NCI-H82 treated with DMSO at 0.1 percent for 48 hours (cell line): ENCODE data around the gene GALE.
"Not testable (repeated sequence)": the region's sequence is repeated elsewhere in the genome, so short reads cannot be mapped to it uniquely, and the experiment has no call there.

ENCODE experiments used
- DNase-seq: peaks from one replicate; lab custom pipeline; 2025; ENCODE audit not compliant: unreplicated experiment; lab: John Stamatoyannopoulos, UW

GALE gene

DNA sequence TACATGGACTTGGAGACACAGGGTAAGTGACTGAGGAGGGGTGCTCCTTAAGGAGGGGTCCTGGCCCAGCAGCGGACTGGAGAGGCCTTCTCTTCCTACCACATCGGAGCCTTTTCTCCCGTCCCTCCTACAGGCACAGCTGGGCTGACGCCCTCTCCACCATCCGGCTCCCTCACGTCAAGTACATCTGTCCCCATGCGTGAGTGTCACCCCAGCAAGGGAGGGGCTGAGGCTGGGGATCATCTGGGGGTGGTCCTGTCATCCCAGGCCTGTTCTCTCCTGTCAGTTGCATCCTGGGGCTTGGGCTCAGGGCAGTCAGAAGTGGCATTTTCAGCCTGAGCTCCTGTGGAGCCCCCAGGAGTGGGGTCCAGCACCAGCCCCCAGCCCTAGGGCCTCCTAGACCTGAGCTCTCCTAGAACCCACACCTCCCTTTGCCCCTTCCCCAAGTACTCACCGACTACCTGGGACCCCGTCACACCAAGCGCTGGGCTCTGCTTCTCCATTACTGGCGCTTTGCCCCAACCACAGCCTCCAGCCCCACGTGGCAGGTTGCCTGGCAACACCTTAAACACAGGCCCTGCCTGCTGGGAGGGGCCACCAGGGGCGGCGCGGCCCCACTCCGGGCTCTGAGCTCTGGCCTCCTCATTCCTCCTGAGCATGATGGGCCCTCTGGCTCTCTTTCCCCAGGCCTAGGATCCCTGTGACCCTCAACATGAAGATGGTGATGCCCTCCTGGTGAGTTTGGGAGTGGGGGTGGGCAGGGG is 7.4 kb downstream of the GALE start:
- DNase-seq = no peak

DNA sequence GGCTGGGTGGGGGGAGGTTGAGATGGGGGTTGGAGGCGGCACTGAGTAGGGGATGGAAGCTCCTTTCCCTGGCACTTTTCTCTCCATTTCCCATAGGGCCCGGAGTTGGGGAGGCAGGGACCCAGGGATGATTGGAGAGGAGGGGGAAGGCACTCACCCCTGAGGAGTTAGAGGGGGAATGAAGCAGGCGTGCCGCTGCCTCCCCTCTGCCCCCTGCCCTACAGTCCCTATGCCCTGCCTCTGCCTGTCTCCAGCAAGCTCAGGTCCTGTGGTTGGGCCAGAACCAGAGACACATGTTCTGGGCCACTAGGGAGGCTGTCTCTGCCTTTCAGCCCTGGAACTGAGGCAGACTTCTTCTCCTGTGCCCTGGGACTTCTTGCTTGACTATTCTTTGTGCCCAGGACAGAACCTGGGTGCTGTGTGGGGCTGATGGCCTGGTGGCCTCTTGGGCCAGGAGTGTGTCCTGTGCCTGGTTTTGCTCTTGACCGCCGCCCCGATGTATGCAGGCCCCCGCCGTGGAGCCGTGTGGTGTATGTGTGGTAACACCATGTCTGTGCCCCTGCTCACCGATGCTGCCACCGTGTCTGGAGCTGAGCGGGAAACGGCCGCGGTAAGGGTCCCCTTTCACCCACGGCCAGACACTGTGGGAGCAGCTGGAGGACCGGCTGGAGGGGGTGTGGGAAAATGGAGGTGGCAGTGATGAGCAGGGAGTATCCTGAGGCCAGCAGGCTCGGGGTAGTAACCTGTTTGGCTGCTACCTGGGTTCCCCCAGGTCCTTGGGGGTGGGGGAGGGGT is 8.2 kb downstream of the GALE start:
- no peak for DNase-seq

GRCh38 chr1:23791516-23792047 is 9.0 kb downstream of the GALE start:
- no peak for DNase-seq

GRCh38 chr1:23790696-23791515 is 9.6 kb downstream of the GALE start, which contains the start of gene LYPLA2:
Gene LYPLA2, plus strand, starts transcription at chr1:23791145. Its CDS starts 1,538 bp downstream, at chr1:23792683.
- DNase-seq = peak; percentile 54

GRCh38 chr1:23788695-23789094 is 11.9 kb downstream of the GALE start:
- no peak for DNase-seq

- DNase-seq = no peak
Observed at GRCh38 chr1:23787701-23788100, 12.9 kb downstream of the GALE start.

DNA sequence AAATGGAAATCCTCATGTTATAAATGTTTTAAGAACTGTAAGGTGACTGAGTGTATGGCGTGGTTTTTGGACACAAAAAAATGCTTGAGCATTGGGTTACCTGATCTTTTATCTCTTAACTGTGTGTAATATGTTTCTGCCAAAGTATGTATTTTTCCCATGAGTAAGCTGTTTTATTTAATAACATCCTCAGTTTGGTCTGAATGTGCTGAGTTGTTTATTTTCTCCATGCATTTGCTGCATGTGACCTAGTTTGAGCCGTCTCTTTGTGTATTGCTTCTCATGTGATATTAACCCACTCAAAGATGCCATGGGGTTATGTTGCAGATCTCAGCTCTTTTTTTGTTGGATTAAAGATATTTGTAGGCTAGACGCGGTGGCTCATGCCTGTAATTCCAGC is 15.7 kb downstream of the GALE start:
- DNase-seq = no peak

DNA sequence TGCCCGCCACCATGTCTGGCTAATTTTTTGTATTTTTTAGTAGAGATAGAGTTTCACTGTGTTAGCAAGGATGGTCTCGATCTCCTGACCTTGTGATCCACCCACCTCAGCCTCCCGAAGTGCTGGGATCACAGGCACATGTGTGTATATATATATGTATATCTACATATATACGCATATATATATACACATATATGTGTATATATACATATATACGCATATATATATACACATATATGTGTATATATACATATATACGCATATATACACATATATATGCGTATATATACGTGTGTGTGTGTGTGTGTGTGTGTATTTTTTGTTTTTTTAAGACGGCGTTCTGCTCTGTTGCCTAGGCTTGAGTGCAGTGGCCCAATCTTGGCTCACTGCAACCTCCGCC is 17.4 kb downstream of the GALE start:
- not testable (repeated sequence) for DNase-seq

DNA sequence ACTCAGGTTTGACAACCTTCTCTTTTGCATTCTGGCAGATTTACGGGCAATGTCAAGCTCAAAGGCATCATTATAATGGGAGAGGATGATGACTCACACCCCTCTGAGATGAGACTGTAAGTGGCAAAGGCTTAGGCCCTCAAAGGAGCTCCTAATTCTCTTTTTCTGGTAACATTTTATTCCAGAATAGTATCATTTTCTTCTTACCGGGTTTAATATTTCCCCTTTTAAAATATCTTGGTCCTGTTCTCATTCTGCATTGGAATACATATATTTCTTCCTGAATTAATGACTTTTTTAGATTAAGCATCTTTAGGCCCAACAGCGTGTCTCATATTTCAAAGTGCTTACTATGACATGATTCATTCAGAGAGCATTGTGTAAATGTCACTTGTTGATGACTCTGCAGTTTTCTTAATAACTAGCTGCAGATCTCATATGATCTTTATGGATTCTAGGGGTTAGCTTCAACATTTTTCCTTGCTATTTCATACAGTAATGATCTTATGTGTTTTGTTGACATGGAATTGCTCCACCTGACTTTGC is 20.7 kb downstream of the GALE start:
- no peak for DNase-seq

DNA sequence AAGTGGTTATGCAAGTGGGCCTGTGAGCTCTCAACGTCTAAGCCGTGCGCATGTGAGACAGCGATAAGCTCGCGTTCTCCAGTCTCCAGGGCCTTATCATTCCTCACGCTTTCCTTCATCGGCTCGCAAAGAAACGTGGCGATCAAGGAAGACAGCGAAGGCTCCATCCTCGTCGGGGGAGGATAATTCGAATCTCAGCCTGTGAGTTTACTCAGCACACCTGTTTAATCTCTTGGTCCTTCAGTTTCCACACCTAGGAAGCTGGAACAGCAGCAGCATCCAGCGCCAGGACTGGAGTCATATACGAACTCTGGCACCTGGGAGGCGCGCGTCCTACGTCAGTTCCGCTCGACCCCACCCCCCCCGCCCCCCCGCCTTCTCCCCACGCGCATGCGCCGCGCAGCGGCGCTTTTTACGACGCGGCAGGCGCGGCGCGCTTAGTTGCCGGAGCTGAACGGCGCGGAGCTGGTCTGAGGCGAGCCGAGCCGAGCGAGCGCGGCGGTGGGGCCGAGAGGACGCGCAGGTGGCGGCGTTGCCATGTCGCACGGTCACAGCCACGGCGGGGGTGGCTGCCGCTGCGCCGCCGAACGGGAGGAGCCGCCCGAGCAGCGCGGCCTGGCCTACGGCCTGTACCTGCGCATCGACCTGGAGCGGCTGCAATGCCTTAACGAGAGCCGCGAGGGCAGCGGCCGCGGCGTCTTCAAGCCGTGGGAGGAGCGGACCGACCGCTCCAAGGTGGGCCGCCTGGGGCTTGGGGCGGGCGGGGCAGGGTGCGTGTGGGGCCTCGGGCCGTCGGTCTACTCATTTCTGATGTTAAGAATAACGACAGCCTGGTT is 22.4 kb downstream of the GALE start, which contains the start of gene PITHD1:
Gene PITHD1, plus strand, starts transcription at position 440 of the 836 bp plus-strand sequence. Its CDS starts 98 bp downstream, at position 538.
- DNase-seq = peak; percentile 90

- no peak for DNase-seq
Observed at GRCh38 chr1:23776217-23776616, 24.3 kb downstream of the GALE start.

- no peak for DNase-seq
Observed at GRCh38 chr1:23774174-23774880, 26.2 kb downstream of the GALE start.

DNA sequence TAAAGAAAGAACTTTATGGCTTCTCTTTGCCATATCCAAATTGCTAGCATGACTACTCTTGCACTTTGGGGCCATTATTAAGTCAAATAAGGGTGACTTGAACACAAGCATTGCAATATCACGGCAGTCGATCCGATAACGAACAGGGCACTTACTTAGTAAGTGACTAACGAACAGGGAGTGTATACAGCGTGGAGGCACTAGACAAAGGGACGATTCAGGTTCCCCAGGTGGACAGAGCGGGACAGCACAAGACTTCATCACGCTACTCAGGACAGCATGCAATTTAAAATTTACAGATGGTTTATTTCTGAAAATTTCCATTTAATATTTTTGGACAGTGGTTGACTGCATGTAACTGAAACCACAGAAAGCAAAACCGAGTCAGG is 27.7 kb downstream of the GALE start:
- DNase-seq = no peak

- DNase-seq = peak; percentile 67
Observed at GRCh38 chr1:23772049-23772853, 28.3 kb downstream of the GALE start.

DNA sequence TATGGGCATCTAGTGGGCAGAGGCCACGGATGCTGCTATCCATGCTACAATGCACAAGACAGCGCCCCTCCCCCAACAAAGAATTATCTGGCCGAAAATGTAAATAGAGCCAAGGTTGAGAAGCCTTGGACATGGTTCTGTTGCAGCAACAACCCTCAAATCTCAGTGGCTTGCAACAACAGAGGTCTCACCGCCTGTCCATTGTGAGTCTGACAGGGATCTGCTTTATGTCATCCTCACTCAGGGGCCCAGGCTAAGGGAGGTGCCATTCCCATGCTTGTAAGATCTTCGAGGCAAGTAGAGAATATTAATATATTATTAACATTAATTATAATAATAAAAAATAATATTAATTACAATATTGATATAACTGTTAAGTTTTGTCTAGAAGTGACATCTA is 31.8 kb downstream of the GALE start:
- no peak for DNase-seq

GRCh38 chr1:23763041-23763577 is 37.4 kb downstream of the GALE start:
- DNase-seq = no peak

GRCh38 chr1:23759277-23759676 is 41.3 kb downstream of the GALE start:
- DNase-seq = no peak

DNA sequence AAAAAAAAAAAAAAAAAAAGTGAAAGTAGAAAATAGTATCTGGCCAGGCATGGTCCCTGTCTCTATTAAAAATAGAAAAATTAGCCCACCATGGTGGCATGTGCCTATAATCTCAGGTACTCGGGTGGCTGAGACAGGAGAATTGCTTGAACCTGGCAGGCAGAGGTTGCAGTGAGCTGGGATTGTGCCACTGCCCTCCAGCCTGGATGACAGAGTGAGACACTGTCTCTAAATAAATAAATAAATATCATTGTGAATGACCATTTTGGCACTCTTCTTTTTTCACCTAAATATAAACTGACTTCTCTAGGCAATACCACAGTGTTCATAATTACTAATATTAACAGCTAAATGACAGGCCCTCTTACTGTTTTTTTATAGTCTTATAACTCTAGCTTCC is 42.7 kb downstream of the GALE start:
- DNase-seq = no peak
